NCI-H1092 (cell line): ENCODE measurements around the gene DTNBP1.

Experiments used
- DNase-seq: peaks from one replicate; lab custom pipeline; 2025; lab: John Stamatoyannopoulos, UW

The DTNBP1 gene

DNA sequence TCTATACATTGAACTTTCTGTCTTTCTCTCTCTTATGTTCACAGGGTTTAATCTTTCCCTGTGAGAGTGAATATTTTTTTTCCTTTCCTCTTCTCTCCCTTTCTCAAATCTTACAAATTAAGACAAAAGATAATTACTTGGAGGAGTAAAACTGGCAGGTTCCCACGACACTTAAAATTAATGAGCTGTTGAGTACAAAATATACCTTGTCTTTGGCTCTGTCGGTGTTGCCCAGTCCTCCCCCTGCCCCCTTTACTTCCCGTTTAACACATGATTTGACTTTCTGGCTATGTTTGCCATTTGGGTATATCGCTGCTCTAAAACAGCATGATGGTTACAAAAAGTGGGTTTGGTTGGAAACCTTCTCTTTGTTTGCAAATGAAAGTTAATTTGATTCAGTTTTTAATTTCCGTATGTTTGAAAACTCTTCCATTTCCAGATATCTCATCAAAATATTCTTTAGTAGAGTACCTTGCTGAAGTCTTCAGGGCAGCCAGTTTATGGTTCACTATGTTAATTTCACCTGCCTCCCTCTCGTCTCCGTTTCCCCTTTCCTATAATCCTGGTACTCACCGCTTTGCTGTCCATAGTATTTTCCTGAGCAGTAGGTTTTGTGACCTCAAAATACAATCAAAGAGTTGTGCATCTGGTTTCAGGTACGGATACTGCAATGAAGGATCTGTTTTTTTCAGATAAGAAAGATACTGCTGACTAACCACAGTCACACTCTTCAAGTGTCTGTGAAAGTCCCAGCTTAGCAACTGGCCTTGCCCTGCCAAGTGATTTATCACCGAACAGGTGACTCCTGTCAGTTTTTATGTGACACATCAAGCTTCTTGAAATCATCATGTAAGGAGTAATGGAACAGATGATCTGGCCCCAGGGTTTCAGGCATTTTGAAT lies 181.2 kb downstream of the DTNBP1 start:
- no peak for DNase-seq

DNA sequence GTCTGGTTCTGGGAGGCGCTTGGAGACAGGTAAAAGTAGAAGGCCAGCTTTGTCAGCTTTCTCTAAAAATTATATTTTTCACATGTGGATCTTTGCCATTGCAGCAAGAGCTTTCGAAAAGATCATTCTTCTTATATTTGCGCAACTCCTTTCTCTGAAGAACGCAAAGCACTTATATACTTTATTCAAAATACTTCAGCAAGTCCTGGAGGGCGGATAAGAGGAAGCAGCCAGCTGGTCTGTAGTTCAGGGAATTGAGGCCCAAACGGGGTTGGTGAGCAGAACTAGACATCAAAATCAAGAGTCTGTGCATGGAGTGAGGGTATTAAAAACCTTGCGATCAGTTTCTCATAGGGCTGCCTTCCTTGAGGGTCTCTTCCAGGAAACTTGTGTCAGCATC lies 182.3 kb downstream of the DTNBP1 start:
- DNase-seq, result no peak

DNA sequence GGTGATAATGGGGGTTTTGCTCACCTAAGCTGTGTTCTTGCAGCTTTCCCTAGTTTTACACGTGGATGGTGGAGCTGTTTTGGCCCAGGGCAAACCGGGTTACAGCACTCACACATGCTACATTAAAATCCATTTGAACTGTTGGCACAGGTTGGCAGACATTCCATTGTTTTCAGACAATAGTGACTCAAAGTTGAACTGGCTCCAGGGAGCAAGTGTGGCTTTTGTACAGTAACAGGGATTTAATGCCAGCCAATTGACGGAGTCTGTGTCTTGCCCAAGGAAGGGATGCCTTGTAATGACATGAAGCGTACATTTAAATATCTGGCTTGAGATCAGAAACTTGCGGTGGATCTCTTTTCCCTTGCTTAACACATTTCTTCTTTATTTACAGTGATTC lies 183.1 kb downstream of the DTNBP1 start:
- no peak for DNase-seq

DNA sequence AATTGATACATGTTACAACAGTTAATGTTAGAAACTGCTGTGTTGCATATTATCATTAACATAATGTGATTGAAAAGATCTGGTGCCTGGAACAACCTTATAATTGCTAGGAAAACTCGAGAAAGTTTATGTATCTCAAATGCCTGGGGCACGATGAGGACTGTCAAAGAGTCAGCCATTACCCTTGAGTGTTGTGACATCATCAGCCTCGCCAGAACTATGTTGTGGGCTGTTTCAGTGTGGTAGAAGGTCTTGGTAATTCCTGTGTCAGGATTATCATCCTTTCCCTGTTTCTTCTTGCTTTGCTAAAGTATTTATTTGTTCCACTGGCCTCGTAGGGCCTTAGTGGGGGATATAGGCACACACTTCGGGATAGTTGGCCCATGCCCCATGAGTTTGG lies 185.1 kb downstream of the DTNBP1 start:
- no peak for DNase-seq

DNA sequence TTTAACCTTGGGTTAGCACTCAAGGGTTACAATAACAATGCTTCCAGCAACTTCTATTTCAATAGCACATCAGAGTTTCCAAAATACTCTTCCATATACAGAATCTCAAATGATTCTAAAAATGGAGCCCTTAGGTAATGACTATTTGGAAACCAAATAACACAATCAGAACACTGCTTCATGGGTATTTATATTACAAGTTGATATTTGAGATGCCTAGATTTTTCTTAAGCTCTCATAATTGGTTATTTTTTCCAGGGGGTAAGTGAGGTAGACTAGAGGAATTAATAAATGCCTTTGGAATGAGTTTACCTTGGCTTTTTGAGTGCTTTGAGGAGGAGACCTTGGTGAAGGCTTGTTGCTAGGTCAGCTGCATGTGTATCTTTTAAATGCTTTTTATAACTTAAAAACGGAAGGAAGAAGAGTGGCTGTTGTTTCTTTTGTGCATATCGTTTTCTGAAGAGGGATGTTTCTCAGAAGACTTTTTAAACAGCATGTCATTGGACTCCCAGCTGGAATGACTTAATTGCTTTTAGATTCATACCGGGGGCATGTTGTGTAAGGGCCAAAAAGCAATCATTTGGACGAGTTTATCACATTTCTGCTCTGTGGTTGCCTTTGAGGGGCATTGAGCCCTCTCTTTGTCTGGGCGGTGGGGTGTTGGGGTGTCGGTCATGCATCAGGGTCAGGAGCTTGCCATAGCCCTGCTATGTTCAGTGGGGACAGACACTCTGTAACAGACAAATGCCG lies 186.0 kb downstream of the DTNBP1 start:
- DNase-seq, result no peak

DNA sequence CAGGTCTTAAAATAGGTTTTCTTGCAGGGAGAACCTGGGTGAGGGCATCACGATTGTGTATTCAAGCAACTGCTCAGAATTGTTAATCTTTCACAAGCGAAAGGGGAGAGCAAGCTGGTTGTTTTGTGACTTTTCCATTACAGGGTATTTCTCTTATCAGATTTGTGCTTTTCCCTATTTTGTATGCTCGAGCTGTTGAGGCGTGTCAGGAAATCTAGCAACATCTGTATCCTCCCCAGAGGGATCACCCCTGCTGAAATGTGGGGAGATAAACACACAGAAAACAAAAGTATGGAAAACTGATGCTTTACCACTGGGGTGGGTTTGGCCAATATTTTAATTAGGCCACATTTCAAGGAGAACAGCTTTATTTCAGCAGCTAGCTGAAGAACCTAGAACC lies 187.0 kb downstream of the DTNBP1 start:
- DNase-seq, result no peak

DNA sequence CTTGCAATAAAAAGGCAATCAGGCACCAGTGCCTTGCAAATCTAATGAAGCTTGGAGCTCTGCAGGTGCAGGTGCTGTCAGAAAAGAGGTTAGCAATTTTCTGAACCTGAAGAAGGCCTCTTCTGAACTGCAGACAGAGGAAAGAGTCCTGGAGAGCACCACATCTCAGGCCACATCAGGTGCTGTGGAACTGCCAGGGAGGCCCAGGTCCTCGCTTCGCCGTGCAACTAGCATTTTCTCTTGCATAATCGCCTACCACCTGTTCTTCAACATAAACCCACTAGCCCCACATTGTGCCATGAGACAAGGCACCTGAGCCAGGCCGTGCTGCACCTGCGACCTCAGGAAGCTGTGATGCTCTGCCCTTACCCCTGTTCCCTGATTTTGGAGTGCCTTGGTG lies 187.6 kb downstream of the DTNBP1 start:
- no peak for DNase-seq

DNA sequence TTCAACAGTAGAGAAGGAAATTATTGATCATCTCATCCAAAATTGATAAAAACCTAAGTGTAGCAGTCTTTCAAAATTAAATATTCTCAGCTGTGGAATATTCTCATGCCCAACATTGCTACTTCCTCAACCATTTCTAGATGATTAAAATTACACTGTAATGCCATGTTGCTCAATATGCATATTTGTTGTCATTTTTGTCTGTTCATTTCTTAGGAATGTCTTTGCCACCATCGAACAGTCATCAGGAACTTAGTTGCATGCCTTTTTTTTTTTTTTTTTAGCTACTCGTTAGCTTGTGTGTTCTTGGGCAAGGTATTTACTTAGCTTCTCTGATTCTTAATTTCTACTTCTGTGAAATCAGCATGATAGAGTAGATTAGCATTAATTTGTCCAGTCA lies 188.6 kb downstream of the DTNBP1 start:
- no peak for DNase-seq

DNA sequence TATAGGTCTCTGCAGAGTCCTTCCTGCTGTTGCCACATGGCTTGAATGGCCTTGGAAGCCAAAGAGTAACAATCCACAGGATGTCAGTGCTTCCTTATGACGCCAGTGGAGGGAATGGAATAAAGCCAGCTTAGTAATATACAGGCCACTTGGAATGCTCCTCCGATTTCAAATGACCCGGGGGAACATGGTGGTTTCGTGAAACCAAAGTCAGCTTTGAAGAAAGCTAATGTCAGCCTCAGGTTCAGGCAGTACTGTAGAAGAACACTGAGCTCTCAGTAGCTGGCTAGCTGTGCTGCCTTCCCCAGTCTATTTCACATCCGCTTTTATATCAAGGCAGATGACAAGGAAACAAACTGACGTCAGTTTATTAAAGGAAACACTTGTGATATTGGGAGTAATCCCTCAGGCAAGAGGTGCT lies 189.1 kb downstream of the DTNBP1 start:
- DNase-seq, result no peak

DNA sequence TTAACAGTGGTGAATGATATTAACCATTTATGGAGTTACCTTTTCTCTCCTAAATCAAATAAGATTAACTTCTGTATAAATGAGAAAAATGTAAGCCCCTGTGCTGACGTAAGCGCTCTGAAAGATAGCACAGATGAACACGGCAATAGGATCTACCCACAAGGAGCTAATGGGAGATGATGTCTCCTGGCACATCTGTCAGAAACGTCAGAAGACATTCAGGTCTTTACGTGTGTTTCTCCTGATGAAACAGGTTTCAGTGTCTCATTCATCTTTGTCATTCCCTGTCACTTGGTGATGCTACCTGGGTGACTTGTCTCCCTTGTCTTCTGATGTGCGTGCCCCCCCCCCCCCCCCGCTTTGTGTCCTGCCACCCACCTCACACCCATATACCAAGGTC lies 189.7 kb downstream of the DTNBP1 start:
- no peak for DNase-seq
